Heart left ventricle (tissue), 16 donors: ENCODE results near the gene FMO2. TPM values are rescaled to one million over a fixed set of nuclear protein-coding genes. Genes with fewer than 3 reads are reported as not detected.

Source experiments
- ATAC-seq, 4 donors: fragments of 200-7000 bp; cut with Tn5 transposase; one replicate each; pipeline ENCODE4 v1.9.1; 2020 to 2022; ENCODE audit warnings: moderate library complexity in 4 of 4, mild to moderate bottlenecking in 3 of 4, moderate number of reproducible peaks in 1 of 4
- DNase-seq, 5 donors: peaks; one replicate each; pipeline ENCODE4 v3.0.0-alpha.2; 2020
- H3K27ac ChIP-seq, 12 donors: fragments of 200-600 bp; sonication (generic) in 4 of 12; one replicate each; pipeline versions ENCODE4 v1.5.0 to v1.8.0; 2016 to 2022; ENCODE audit warnings: mild to moderate bottlenecking in 2 of 12
- H3K27me3 ChIP-seq, 9 donors: fragments of 200-600 bp; sonication (generic) in 2 of 9; one replicate each; pipeline versions ENCODE4 v1.5.1 to v1.8.0; 2016 to 2022; ENCODE audit warnings: mild to moderate bottlenecking in 3 of 9
- H3K36me3 ChIP-seq, 9 donors: fragments of 200-600 bp; sonication (generic) in 2 of 9; one replicate each; pipeline versions ENCODE4 v1.5.0 to v1.8.0; 2018 to 2022; ENCODE audit warnings: mild to moderate bottlenecking in 2 of 9
- H3K4me1 ChIP-seq, 12 donors: fragments of 200-600 bp; sonication (generic) in 4 of 12; one replicate each; pipeline versions ENCODE4 v1.5.0 to v1.8.0; 2016 to 2022; ENCODE audit warnings: mild to moderate bottlenecking in 3 of 12
- H3K4me3 ChIP-seq, 12 donors: fragments of 200-600 bp; sonication (generic) in 4 of 12; one replicate each; pipeline versions ENCODE4 v1.5.0 to v1.8.0; 2017 to 2022; ENCODE audit warnings: mild to moderate bottlenecking in 9 of 12, moderate library complexity in 4 of 12
- H3K9me3 ChIP-seq, 12 donors: fragments of 200-600 bp; sonication (generic) in 4 of 12; one replicate each; pipeline versions ENCODE4 v1.5.0 to v1.8.0; 2016 to 2022; ENCODE audit warnings: mild to moderate bottlenecking in 1 of 12
- POLR2A ChIP-seq, 2 donors: fragments of 450-650 bp; IDR thresholded peaks; one replicate each; pipeline ENCODE4 v1.6.1; 2017; ENCODE audit warnings: antibody characterized with exemption in 2 of 2, mild to moderate bottlenecking in 2 of 2, moderate library complexity in 2 of 2
- WGBS, 4 donors: extraction: QIAGEN DNeasy Blood & Tissue Kit in 2 of 4; methylation state at CpG; one replicate each; pipeline versions ENCODE4 v1.1.5 to v1.1.7; 2013 to 2018; 5-methylcytosine and 5-hydroxymethylcytosine counted together
- intact Hi-C, 10 donors: fragments of 100-400 bp; cut with DNase I; formaldehyde crosslinking; loops; one replicate each; pipeline versions ENCODE4 v1.11.1 to v1.14.2; 2022
- polyA plus RNA-seq, 2 donors: library from polyadenylated mRNA; stranded (reverse); fragments of 200-250 nt; gene quantifications; one replicate each; pipeline ENCODE4 v1.2.3, GENCODE V29; 2013
- total RNA-seq, 9 donors: library from RNA; depleted of rRNA in 2 of 9; stranded (reverse); fragments of >200 nt in 2 of 9; fragmentation: NEBNext Ultra II Directional in 3 of 9; extraction: Animal tissue kit (Norgen Biotek cat#: 25700) in 3 of 9; gene quantifications; one replicate each; pipeline versions ENCODE4 v1.1.0 to v1.2.4, GENCODE V29; 2016 to 2023
- TF ChIP-seq, protein P1 (sequence below), 12 donors: fragments of 200-600 bp; sonication (generic) in 4 of 12; IDR thresholded peaks; one replicate each; pipeline versions ENCODE4 v1.5.0 to v1.8.0; 2018 to 2022; ENCODE audit warnings: antibody characterized with exemption in 12 of 12, mild to moderate bottlenecking in 5 of 12
- donor health status: ischemic (EF 13 %, LVEDD 7.1; RV severe dilation, severe dysfunction).
- donor health status: healthy with polysubstance abuse.
- donor health status: DM: no; HTN: yes; CAD: no.
- donor health status: DM: no; HTN: no; CAD: no.
- donor health status: ischemic (EF 25% LVEDD 6.9; RV normal size, moderate dysfunction).
- donor health status: ischemic (EF 25% LVEDD 5.7; RV mildly dilated, moderate dysfunction).
- donor health status: healthy.
- donor health status: DM: yes; HTN: yes; CAD: no.
- donor health status: ischemic (EF 35%, LVEDD 5.7; RV mildly dilated, moderate dysfunction).
- donor health status: nonischemic (EF 11% LVEDD 7.7; RV severe dilation, severe dysfunction).
- donor health status: DM: yes; HTN: yes; CAD: no.
- donor health status: PGD.
- donor health status: ischemic (EF 29% LVEDD 5.4; RV normal size, mild dysfunction).
- donor health status: nonischemic (EF 23%, LVEDD 6.1; RV moderate dilation, normal function).

The FMO2 gene
- total and polyA plus RNA-seq, 11 donors = 7.5 to 65.6 (median 28.6) TPM

GRCh38 chr1:171204296-171204695, 19.2 kb downstream of the FMO2 start:
- whole genome bisulfite sequencing, 4 donors = 85 to 91% (median 89%) methylated on average over 5 of the region's 5 CpGs
- no peak overlapping the region for H3K27ac ChIP-seq
- no peaks in the 10 kb centered on the region for H3K27me3 ChIP-seq
- no peak for ATAC-seq
- peaks cover 0 to 20% (median under 1%) of the 10 kb centered on the region in 12 donors for H3K4me1 ChIP-seq
- intact Hi-C loops = loop anchor here in 1 of 10 donors (5.0 kb wide), 1 partner anchor 102 kb away; no protein-coding TSS in a partner anchor
- DNase-seq = no peak
- no peaks in the 10 kb centered on the region for H3K9me3 ChIP-seq
- H3K4me3 ChIP-seq = no peak overlapping the region
- H3K36me3 ChIP-seq = peaks cover 0 to 100% (median 46%) of the 10 kb centered on the region in 9 donors
- TF ChIP-seq, protein P1, sequence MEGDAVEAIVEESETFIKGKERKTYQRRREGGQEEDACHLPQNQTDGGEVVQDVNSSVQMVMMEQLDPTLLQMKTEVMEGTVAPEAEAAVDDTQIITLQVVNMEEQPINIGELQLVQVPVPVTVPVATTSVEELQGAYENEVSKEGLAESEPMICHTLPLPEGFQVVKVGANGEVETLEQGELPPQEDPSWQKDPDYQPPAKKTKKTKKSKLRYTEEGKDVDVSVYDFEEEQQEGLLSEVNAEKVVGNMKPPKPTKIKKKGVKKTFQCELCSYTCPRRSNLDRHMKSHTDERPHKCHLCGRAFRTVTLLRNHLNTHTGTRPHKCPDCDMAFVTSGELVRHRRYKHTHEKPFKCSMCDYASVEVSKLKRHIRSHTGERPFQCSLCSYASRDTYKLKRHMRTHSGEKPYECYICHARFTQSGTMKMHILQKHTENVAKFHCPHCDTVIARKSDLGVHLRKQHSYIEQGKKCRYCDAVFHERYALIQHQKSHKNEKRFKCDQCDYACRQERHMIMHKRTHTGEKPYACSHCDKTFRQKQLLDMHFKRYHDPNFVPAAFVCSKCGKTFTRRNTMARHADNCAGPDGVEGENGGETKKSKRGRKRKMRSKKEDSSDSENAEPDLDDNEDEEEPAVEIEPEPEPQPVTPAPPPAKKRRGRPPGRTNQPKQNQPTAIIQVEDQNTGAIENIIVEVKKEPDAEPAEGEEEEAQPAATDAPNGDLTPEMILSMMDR (IDR thresholded peaks at IDR 0.05) = no peak
- TF ChIP-seq POLR2A (IDR thresholded peaks at IDR 0.05) = no peak

DNA sequence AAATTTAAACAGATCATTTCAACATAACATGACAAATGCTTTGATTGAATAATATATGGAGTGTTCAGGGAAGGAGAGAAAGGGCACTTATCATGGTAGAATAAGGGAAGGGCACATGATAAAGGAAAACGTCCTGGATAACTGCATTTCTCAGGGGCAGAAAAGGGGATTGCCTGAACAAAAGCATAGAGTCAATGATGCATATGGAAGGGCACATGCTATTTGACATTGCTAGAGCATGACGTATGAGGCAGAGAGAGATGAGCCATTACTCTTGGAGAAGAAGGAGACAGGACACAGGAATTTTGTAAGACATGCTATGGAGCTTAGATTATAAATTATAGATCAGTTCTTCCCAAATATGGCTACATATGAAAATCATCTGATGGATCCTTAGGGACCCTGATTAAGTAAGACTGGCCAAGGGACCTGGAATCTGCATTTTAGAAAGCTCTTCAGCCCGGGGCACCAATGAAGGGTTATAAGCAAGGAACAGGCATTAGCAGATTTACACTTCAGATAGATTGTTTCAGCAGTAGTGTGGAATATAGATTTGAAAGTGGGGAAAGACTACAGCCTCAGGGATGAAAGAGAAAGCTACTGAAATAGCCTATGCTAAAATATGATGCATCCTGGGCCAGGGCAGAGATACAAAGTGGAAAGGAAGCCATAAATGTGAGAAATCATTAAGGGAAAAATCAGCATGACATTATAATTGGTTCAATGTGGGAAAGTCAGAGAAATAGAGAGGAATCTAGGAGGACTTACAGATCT, 21.3 kb downstream of the FMO2 start:
- intact Hi-C loops = no loop called here
- WGBS, 4 donors = 56 to 80% (median 76%) methylated on average over 3 of the region's 3 CpGs
- no peaks in the 10 kb centered on the region for H3K9me3 ChIP-seq
- H3K27ac ChIP-seq = no peak overlapping the region
- peaks cover 0 to 37% (median 16%) of the 10 kb centered on the region in 12 donors for H3K4me1 ChIP-seq
- H3K4me3 ChIP-seq = no peak overlapping the region
- H3K27me3 ChIP-seq = no peaks in the 10 kb centered on the region
- no peak for TF ChIP-seq POLR2A (IDR thresholded peaks at IDR 0.05)
- TF ChIP-seq, protein P1 (IDR thresholded peaks at IDR 0.05) = no peak
- no peak for ATAC-seq
- peaks cover 0 to 83% (median 28%) of the 10 kb centered on the region in 9 donors for H3K36me3 ChIP-seq
- no peak for DNase-seq

- WGBS, 4 donors = 78 to 95% (median 90%) methylated on average over 1 of the region's 1 CpG
- ATAC-seq (peak in 2 of 4 donors; percentile 40 to 47), DNase-seq (no peak)
- no peak overlapping the region for H3K4me3 ChIP-seq
- no peaks in the 10 kb centered on the region for H3K27me3 ChIP-seq
- peaks cover 0 to 39% (median 17%) of the 10 kb centered on the region in 12 donors for H3K4me1 ChIP-seq
- TF ChIP-seq, protein P1 (IDR thresholded peaks at IDR 0.05) = no peak
- no peak for TF ChIP-seq POLR2A (IDR thresholded peaks at IDR 0.05)
- no peaks in the 10 kb centered on the region for H3K9me3 ChIP-seq
- intact Hi-C loops = no loop called here
- H3K27ac ChIP-seq = peak overlapping the region in 1 of 12 donors; percentile 17
- H3K36me3 ChIP-seq = peaks cover 0 to 77% (median 22%) of the 10 kb centered on the region in 9 donors
Measured at GRCh38 chr1:171206978-171207355, 21.9 kb downstream of the FMO2 start.

DNA sequence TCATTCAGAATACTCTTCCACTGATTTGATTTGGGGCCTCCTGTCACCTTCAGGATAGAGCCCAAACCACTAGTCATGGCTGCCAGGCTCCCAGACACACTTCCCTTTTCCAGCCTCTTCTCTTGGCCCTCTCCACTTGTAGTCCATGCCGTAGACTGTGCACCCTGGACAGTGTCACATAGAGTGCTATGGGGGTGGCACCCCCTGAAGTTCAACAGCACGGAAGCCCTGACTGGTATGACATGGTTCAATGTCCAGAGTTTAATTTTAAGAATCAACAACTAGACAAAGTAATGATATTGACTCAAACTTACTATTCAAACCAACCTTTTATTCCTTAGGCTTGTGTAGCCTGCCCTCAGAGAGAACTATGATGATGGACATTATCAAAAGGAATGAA, 22.3 kb downstream of the FMO2 start:
- TF ChIP-seq POLR2A (IDR thresholded peaks at IDR 0.05) = no peak
- TF ChIP-seq, protein P1 (IDR thresholded peaks at IDR 0.05) = no peak
- ATAC-seq (no peak), DNase-seq (no peak)
- peaks cover 0 to 73% (median 19%) of the 10 kb centered on the region in 9 donors for H3K36me3 ChIP-seq
- peaks cover 0 to 39% (median 17%) of the 10 kb centered on the region in 12 donors for H3K4me1 ChIP-seq
- intact Hi-C loops = no loop called here
- H3K27ac ChIP-seq = peak overlapping the region in 1 of 12 donors; percentile 17
- no peaks in the 10 kb centered on the region for H3K9me3 ChIP-seq
- no peak overlapping the region for H3K4me3 ChIP-seq
- H3K27me3 ChIP-seq = no peaks in the 10 kb centered on the region
- 83 to 91% (median 89%) methylated on average over 2 of the region's 2 CpGs for WGBS, 4 donors
